Psoas muscle (tissue), 8 donors: ENCODE data around the gene UGT1A5. TPM values are rescaled to one million over a fixed set of nuclear protein-coding genes. Genes with fewer than 3 reads are reported as not detected.

Source experiments
- ATAC-seq, 4 donors: fragments of 200-7000 bp; cut with Tn5 transposase; one replicate each; pipeline ENCODE4 v1.9.1; 2020; ENCODE audit warnings: moderate library complexity in 3 of 4, mild to moderate bottlenecking in 2 of 4
- DNase-seq, 2 donors: peaks; one replicate each; pipeline ENCODE4 v3.0.0-alpha.2; 2020
- H3K27ac ChIP-seq: fragments of 200-600 bp; one replicate; pipeline ENCODE4 v1.8.0; 2022
- H3K27me3 ChIP-seq, 3 donors: fragments of 200-600 bp in 1 of 3; one replicate each; pipeline versions ENCODE4 v1.6.1 to v1.8.0; 2013 to 2022; ENCODE audit warnings: low read length in 2 of 3, mild to moderate bottlenecking in 2 of 3, moderate library complexity in 1 of 3; ENCODE audit not compliant: insufficient read depth in 3 of 3
- H3K36me3 ChIP-seq, 2 donors: fragments of 200-600 bp in 1 of 2; one replicate each; pipeline versions ENCODE4 v1.6.1 to v1.8.0; 2013 to 2022; ENCODE audit warnings: low read depth in 1 of 2, mild to moderate bottlenecking in 1 of 2, moderate library complexity in 1 of 2; ENCODE audit not compliant: insufficient read depth in 1 of 2
- H3K4me1 ChIP-seq: fragments of 200-600 bp; one replicate; pipeline ENCODE4 v1.8.0; 2022
- H3K4me3 ChIP-seq: fragments of 200-600 bp; one replicate; pipeline ENCODE4 v1.8.0; 2022; ENCODE audit warnings: mild to moderate bottlenecking
- H3K9me3 ChIP-seq: fragments of 200-600 bp; one replicate; pipeline ENCODE4 v1.8.0; 2022
- CTCF ChIP-seq: fragments of 200-600 bp; IDR thresholded peaks from one replicate; pipeline ENCODE4 v1.8.0; 2022; ENCODE audit warnings: antibody characterized with exemption
- WGBS, 3 donors: extraction: QIAGEN DNeasy Blood & Tissue Kit; methylation state at CpG; one replicate each; pipeline versions ENCODE4 v1.1.6 to v1.1.7; 2013; 5-methylcytosine and 5-hydroxymethylcytosine counted together
- intact Hi-C, 2 donors: fragments of 100-400 bp; cut with DNase I; formaldehyde crosslinking; loops; one replicate each; pipeline versions ENCODE4 v1.11.0 to v1.14.2; 2022
- polyA plus RNA-seq, 3 donors: library from polyadenylated mRNA; stranded (reverse); fragments of 200-250 nt; gene quantifications; one replicate each; pipeline ENCODE4 v1.2.3, GENCODE V29; 2013
- total RNA-seq, 4 donors: library from RNA; stranded (reverse); fragmentation: NEBNext Ultra II Directional in 2 of 4; extraction: Animal tissue kit (Norgen Biotek cat#: 25700) in 2 of 4; gene quantifications; one replicate each; pipeline versions ENCODE4 v1.2.1 to v1.2.4, GENCODE V29; 2021 to 2023
- donor health status: healthy with polysubstance abuse.
- donor health status: DM: no; HTN: no; CAD: no; lungs with moderate emphysema.
- donor health status: Bipolar disorder and iron deficiency.
- donor health status: healthy.
- donor health status: DM: yes; HTN: yes; CAD: no.
- donor health status: DM: no; HTN: no; CAD: no.
- donor health status: DM: no; HTN: no; CAD: no.
- donor health status: DM: yes; HTN: yes; CAD: no.

The UGT1A5 gene
- total and polyA plus RNA-seq, 7 donors = not detected

DNA sequence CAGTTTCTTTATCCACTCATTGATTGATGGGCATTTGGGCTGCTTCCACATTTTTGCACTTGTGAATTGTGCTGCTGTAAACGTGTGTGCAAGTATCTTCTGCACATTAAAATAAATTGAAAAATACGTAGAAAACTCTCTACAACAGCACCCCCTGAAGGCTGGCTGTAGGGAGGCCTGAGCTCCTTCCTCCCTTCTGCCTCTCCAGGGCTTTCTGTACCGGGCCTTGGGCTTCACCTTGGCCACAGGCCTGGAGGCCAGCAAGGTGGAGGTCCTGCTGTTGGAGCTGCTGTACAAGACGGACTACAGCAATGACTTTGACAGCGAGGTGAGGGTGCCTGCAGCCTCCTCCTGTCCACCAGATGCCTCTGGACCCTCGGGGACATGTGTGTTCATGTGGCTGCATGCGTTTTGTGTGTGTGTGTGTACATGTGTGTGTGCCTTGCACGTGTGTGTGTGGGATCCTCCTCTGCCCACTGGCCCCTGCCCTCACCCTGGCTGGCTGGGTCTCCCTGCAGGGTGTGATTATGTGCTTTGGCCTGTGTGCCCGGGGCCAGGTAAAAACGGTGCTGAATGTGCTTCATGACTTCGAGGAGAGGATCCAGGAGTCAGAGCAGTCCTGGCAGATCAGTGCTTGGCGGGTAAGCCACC is 94.6 kb downstream of the UGT1A5 start:
- Histone ChIP-seq H3K36me3 (no peaks in the 10 kb centered on the region), H3K27ac (no peak overlapping the region), H3K9me3 (no peaks in the 10 kb centered on the region), H3K4me1 (no peaks in the 10 kb centered on the region), H3K27me3 (peaks cover 0 to 3% (median 0%) of the 10 kb centered on the region in 3 donors), H3K4me3 (no peak overlapping the region)
- no peak for TF ChIP-seq CTCF
- WGBS, 3 donors = 67 to 71% (median 68%) methylated on average over 12 of the region's 12 CpGs
- ATAC-seq = no peak
- intact Hi-C loops = no loop called here
- no peak for DNase-seq

DNA sequence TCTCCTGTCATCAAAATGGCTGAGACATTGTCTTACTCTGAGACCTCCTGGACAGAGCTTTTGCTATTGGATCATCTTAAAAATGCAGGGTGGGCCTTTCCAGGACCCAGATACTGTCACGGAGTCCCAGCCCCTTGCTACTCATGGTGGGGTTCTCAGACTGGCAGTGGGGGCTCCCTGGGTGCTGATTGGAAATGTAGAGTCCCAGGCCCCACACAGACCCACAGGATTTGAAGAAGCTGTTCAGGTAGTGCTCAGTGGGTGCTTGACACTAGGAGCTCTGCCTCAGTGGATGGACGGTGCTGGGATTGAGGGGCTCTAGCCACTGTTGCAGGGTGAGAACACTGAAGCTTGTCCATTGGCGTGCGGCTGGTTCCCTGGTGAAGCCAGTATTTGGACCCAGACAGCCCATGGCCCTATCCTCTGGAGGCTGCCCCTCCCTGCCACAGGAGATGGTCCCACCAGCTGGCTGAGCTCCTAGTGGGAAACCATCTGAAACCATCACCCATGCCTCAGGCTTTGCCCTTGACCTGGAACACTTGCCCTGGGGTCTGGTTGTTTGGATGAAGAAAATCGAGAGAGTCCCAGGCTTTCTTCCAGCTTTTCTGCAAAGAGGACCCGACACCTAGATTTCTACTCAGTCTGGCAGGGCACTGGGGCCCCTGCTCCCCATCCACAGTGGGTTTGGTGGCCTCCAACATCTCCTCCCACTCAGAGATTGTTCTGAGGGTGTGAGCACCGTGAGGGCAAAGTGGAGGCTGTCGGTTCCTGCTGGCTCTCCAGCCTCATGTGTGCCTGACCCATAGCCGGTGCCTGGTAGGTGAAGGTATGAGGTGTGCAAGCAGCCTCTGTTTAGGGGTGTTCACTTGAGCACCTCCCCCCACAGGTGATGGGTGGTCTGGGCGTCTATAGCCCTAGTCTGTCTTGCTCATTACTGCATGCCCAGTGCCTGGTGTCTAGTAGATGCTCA is 95.5 kb downstream of the UGT1A5 start:
- no peak for TF ChIP-seq CTCF
- H3K36me3 ChIP-seq = no peaks in the 10 kb centered on the region
- intact Hi-C loops = no loop called here
- ATAC-seq = no peak
- no peak overlapping the region for H3K4me3 ChIP-seq
- no peaks in the 10 kb centered on the region for H3K4me1 ChIP-seq
- no peak for DNase-seq
- no peaks in the 10 kb centered on the region for H3K9me3 ChIP-seq
- WGBS, 3 donors = 69 to 78% (median 78%) methylated on average over 10 of the region's 10 CpGs
- peaks cover 0 to 3% (median 0%) of the 10 kb centered on the region in 3 donors for H3K27me3 ChIP-seq
- H3K27ac ChIP-seq = no peak overlapping the region

DNA sequence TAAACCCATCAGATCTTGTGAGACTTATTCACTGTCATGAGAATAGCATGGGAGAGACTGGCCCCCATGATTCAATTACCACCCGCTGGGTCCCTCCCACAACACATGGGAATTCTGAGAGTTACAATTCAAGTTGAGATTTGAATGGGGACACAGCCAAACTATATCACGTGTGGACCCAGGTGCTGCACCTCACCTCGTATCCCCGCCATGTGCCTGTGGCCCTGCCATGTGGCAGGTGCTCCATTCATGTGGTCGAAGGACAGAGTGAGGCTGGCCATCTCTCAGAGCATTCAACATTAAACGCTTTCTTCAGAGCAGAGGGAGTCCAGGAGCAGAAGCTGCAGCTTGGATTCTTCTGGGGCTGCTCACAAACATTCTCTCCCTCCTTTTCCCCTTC is 97.7 kb downstream of the UGT1A5 start:
- 85 to 87% (median 85%) methylated on average over 6 of the region's 6 CpGs for WGBS, 3 donors

GRCh38 chr2:233811087-233811486 is 98.4 kb downstream of the UGT1A5 start:
- no peak overlapping the region for H3K4me3 ChIP-seq
- DNase-seq (no peak), ATAC-seq (no peak)
- TF ChIP-seq CTCF = no peak
- no peaks in the 10 kb centered on the region for H3K9me3 ChIP-seq
- WGBS, 3 donors = 57 to 74% (median 62%) methylated on average over 4 of the region's 4 CpGs
- intact Hi-C loops = no loop called here
- H3K36me3 ChIP-seq = no peaks in the 10 kb centered on the region
- no peaks in the 10 kb centered on the region for H3K4me1 ChIP-seq
- H3K27me3 ChIP-seq = peaks cover 0 to 3% (median 0%) of the 10 kb centered on the region in 3 donors
- no peak overlapping the region for H3K27ac ChIP-seq

More for the DNA sequence above, 97.7 kb downstream of the UGT1A5 start:
- ATAC-seq (no peak), DNase-seq (no peak)
- no peaks in the 10 kb centered on the region for H3K36me3 ChIP-seq
- no peaks in the 10 kb centered on the region for H3K9me3 ChIP-seq
- TF ChIP-seq CTCF = no peak
- H3K4me1 ChIP-seq = no peaks in the 10 kb centered on the region
- intact Hi-C loops = no loop called here
- peaks cover 0 to 3% (median 0%) of the 10 kb centered on the region in 3 donors for H3K27me3 ChIP-seq
- H3K27ac ChIP-seq = no peak overlapping the region
- H3K4me3 ChIP-seq = no peak overlapping the region
